Rectal smooth muscle tissue (tissue), 1 donor: Measurements from ENCODE around the gene PLCXD1.

Experiments used
- H3K27ac ChIP-seq: one replicate; pipeline ENCODE4 v1.7.0; 2013; ENCODE audit warnings: low read depth, low read length, inconsistent platforms
- H3K27me3 ChIP-seq: one replicate; pipeline ENCODE4 v1.7.0; 2013; ENCODE audit warnings: low read length; ENCODE audit not compliant: control insufficient read depth, insufficient read depth
- H3K36me3 ChIP-seq: one replicate; pipeline ENCODE4 v1.7.0; 2013; ENCODE audit warnings: low read length; ENCODE audit not compliant: control insufficient read depth, insufficient read depth
- H3K4me1 ChIP-seq: one replicate; pipeline ENCODE4 v1.7.0; 2013; ENCODE audit warnings: low read length; ENCODE audit not compliant: control insufficient read depth, insufficient read depth
- H3K4me3 ChIP-seq: one replicate; pipeline ENCODE4 v1.7.0; 2013; ENCODE audit warnings: low read length
- H3K9ac ChIP-seq: one replicate; pipeline ENCODE4 v1.7.0; 2013; ENCODE audit warnings: low read length

Gene PLCXD1

DNA sequence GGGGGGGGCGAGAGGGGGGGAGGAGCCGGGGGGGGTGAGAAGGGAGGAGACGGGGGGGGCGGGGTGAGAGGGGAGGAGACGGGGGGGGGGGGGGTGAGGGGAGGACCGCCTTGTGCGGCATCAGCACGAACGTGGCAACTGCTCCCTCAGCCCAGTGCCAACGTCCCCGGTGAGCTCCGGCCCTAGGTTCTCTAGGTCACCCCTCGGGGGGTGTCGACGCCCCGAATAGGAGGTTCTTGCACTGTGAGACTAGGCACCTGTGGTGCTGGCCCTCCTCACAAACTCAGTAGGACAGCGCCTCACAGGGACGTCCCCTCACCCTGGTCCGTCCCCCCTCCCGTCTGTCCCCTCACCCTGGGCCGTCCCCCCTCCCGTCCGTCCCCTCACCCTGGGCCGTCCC lies 58.9 kb downstream of the PLCXD1 start:
- H3K4me1 ChIP-seq = no peaks in the 10 kb centered on the region
- H3K36me3 ChIP-seq = peaks cover 2% of the 10 kb centered on the region
- H3K4me3 ChIP-seq = no peak overlapping the region
- no peak overlapping the region for H3K9ac ChIP-seq
- no peaks in the 10 kb centered on the region for H3K27me3 ChIP-seq
- H3K27ac ChIP-seq = no peak overlapping the region

DNA sequence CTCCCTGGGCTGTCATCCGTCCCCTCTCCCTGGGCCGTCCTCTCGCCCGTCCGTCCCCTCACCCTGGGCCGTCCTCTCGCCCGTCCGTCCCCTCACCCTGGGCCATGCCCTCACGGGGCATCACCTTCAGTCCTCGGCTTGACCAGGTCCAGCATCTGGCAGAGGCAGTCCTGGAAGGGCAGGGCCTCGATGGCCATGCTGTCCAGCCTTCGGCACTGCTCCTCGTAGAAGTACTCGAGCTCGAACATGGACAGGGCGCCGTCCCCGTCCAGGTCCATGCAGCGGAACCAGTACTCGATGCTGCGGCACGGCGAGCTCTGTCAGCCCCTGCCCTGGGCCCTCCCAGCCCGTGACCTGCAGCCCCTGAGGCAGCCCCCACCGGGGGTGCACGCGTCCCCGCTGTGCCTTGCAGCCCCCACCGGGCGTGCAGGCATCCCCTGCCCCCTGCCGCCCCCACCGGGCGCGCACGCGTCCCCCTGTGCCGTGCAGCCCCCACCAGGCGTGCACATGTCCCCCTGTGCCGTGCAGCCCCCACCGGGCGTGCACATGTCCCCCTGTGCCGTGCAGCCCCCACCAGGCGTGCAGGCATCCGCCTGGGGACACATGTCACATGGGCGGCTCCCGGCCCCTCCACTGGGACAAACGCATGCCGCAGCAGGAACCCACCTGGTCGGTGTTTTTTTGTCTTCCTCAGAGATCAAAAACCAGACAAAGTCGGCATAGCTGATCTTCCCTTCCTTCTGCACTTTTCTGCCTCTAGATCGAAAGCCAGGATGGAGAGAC lies 59.7 kb downstream of the PLCXD1 start:
- Histone ChIP-seq H3K4me3 (no peak overlapping the region), H3K9ac (no peak overlapping the region), H3K27ac (no peak overlapping the region), H3K36me3 (peaks cover 2% of the 10 kb centered on the region), H3K27me3 (no peaks in the 10 kb centered on the region), H3K4me1 (no peaks in the 10 kb centered on the region)

DNA sequence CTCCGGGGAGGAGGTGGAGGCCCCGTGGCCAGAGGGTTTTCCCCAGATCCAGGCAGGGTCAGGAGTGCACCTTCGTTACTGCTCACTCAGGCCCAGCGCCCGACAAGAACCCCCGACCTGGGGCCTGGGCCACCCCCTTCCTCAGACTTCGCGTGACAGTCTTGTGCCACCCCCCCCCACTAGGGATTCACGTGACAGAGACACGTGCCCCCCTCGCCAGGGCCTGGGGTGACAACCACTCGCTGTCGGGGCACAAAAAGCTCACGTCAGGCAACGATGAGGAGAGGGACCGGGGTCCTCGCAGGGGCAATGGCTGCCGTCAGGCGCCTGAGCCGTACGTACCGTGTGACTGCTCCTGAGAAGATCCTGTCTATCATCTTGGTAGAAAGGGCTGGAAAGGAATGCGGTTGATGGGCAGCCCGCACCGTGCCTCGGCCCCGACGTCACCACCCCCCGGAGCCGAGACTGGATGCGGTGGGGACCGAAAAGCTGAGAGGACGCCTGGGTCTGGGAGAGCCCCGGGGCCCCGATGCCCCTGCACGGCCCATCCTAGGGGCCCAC lies 60.4 kb downstream of the PLCXD1 start:
- Histone ChIP-seq H3K4me3 (no peak overlapping the region), H3K27ac (no peak overlapping the region), H3K36me3 (peaks cover 2% of the 10 kb centered on the region), H3K27me3 (no peaks in the 10 kb centered on the region), H3K9ac (no peak overlapping the region), H3K4me1 (no peaks in the 10 kb centered on the region)

DNA sequence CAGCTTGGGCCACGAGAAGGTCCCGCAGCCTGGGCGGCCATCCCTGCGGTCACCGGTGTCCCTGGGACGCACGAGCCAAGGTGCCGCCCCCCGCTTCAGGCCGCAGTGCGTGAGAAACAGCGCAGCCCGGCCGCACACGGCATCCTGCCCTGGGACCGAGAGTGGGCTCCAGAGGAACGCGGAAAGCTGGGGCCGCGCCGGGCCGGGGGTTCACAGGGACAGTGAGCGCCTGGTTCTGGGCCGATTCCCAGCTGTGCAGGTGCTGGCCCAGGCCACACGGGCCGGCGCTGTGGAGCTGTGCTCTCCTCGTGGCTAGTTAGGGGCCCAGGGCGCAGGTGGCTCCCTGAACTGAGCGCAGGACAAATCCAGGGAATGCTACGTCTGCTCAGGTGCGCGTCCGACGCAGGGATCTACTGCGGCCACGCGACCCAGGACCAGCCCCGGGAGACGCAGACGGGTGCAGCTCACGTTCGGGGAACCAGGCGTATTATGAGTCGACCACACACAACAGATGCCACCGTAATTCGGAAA lies 63.3 kb downstream of the PLCXD1 start:
- no peaks in the 10 kb centered on the region for H3K4me1 ChIP-seq
- H3K27me3 ChIP-seq = no peaks in the 10 kb centered on the region
- peaks cover 2% of the 10 kb centered on the region for H3K36me3 ChIP-seq
- no peak overlapping the region for H3K4me3 ChIP-seq
- H3K9ac ChIP-seq = no peak overlapping the region
- H3K27ac ChIP-seq = no peak overlapping the region

DNA sequence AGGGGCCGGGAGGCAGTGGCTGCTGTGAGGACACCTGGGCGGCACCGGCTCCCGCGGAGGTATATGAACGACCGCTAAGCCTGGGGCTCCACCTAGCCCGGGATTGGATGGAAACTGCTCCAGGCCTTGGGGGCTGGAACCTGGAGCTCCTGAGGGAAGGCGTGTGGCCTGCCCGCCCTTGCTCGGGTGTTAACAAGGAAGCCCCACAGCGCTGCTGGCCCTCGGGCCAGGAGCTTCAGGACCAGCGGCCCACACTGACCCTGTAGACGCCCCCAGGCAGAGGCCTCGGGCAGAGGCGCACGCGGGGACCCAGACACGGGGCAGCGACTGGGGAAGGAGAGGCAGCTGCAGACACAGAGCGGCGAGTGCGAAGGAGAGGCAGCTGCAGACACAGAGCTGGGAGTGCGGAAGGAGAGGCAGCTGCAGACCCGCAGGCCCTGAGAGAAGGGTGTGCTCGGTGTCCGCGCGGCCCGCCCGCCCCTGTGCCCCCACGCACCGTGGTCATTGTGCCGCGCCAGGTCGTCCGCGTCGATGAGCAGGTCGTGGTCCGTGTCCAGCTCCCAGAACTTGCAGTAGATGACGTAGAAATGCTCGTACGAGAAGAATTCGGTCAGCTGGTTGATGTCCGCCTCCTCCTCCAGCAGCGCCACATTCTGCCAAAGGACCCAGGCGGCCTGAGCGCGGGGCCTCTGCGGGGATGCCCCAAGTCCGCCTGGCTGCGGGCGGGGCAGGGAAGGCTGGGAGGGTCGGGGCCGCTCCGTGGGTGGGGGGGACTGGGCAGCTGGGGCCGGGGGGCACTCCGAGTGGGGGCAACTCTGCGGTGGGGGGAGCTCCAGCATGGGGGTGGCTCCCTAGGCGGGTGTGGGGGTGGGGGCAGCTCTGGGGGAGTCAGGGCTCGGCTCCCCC lies 64.1 kb downstream of the PLCXD1 start:
- Histone ChIP-seq H3K27me3 (no peaks in the 10 kb centered on the region), H3K36me3 (peaks cover 2% of the 10 kb centered on the region), H3K4me1 (no peaks in the 10 kb centered on the region), H3K4me3 (no peak overlapping the region), H3K27ac (no peak overlapping the region), H3K9ac (no peak overlapping the region)

DNA sequence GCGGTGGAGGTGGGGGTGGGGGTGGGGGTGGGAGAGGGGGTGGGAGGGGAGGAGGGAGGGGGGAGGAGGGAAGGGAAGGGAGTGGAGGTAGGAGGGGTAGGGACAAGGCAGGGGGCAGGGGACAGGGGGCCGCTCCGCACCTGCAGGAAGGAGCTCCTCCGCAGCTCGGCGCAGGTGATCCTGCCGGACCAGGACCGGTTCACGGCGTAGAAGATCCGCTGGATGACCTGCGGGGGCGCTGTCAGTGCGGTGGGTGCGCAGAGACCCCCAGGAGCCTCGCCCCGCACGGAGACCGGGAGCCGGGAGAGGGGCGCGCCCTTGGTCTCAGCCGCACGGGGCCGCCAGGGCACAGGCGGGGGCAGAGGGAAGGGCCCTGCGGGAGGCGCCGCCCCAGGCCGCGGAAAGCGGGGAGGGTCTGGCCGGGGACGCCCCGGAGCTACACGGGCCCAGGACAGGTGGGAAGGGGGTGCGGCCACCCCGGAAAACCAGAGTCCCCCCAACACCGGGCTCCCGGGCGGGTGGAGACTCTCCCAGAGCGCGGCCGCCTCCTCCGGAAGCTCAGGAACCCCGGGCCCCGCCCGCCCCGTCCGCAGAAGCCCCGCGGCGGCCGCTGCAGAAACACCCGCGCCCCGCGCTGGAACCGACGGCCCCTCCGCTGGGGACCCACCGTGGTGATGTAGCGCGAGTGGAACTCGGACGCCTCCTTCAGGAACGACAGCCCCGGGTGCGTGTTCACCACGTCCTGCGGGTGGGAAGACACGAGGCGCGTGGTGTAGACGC lies 65.0 kb downstream of the PLCXD1 start:
- Histone ChIP-seq H3K27me3 (no peaks in the 10 kb centered on the region), H3K4me3 (no peak overlapping the region), H3K9ac (no peak overlapping the region), H3K36me3 (peaks cover 2% of the 10 kb centered on the region), H3K4me1 (no peaks in the 10 kb centered on the region), H3K27ac (no peak overlapping the region)

DNA sequence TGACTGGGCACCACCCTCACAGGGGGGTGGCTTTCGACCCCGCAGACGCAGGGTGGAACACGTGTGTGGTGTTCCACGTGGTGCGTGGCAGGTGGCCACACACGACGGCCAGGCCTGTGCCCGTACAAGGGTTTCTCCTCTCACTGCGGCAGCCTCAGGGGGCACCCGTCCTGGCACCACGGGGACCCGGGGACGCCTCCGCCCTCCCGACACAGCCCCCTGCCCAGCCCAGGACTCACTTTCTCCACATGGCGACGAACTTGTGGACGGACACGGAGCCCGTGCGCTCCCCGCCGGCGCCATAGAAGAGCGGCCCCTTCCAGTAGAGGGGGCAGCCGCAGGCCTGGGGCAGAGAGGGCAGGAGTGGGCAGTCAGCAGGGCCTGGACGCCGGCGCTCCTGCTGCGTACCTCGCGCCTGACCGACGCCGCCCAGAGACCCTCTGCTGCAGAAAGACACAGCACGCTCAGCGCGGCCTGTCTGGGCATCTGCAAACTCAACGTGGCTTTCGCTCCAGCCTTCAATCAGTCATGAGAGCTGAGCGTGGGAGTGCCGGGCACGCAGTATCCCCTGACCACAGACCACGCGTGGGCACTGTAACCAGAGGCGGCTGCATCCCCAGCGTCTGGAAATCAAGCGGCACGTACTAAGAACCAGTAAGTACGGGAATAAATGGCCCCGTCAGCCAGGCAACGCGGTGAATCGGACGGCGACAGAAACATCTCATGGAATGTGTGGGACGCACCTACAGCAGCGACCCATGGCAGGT lies 66.4 kb downstream of the PLCXD1 start:
- peaks cover 2% of the 10 kb centered on the region for H3K36me3 ChIP-seq
- no peaks in the 10 kb centered on the region for H3K27me3 ChIP-seq
- H3K9ac ChIP-seq = no peak overlapping the region
- H3K27ac ChIP-seq = no peak overlapping the region
- no peak overlapping the region for H3K4me3 ChIP-seq
- no peaks in the 10 kb centered on the region for H3K4me1 ChIP-seq

DNA sequence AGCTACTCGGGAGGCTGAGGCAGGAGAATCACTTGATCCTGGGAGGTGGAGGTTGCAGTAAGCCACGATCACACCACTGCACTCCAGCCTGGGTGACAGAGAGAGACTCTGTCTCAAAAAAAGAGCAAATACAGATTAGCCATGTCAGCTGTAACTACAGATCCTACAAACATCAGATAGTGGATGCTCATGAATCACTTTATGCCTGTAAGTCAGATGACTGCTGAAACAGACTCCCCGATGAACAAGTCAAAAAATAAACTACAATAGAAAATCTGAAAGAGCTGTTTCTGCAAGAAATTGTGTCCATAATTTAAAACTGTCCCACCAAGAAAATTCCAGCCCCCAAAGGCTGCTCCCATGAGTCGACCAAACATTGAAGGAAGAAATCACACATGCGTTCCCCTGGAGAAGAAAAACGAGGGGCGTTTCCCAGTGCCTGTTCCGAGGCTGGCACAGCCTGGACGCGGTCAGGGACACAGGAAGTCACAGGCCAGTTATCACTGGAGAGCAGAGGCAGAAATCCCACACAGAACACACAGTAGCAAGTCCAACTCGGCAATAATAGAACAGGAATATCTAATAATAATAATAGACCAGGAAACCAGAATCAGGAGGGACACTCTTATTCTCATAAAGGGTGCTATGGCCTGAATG lies 67.4 kb downstream of the PLCXD1 start:
- peaks cover 2% of the 10 kb centered on the region for H3K36me3 ChIP-seq
- no peaks in the 10 kb centered on the region for H3K27me3 ChIP-seq
- H3K27ac ChIP-seq = no peak overlapping the region
- no peak overlapping the region for H3K9ac ChIP-seq
- no peak overlapping the region for H3K4me3 ChIP-seq
- no peaks in the 10 kb centered on the region for H3K4me1 ChIP-seq

DNA sequence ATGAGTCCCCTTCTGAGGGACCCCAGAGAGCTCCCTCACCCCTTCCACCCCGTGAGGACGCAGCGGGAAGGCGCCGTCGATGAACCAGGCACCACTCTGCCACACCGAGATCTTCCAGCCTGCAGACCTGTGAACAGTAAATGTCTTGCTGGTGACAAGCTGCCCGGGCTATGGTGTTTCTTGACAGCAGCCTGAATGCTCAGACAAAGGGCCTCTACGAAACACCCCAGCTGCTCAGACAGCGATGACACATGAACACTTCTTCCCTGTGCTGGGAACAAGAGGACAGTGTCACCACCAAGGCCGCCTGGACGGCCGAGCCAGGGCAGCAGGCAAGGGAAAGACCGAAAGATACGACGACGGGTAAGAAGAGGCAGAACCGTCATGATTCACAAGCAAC lies 68.0 kb downstream of the PLCXD1 start:
- no peaks in the 10 kb centered on the region for H3K4me1 ChIP-seq
- H3K9ac ChIP-seq = no peak overlapping the region
- no peak overlapping the region for H3K4me3 ChIP-seq
- no peaks in the 10 kb centered on the region for H3K27me3 ChIP-seq
- H3K36me3 ChIP-seq = peaks cover 2% of the 10 kb centered on the region
- H3K27ac ChIP-seq = no peak overlapping the region

DNA sequence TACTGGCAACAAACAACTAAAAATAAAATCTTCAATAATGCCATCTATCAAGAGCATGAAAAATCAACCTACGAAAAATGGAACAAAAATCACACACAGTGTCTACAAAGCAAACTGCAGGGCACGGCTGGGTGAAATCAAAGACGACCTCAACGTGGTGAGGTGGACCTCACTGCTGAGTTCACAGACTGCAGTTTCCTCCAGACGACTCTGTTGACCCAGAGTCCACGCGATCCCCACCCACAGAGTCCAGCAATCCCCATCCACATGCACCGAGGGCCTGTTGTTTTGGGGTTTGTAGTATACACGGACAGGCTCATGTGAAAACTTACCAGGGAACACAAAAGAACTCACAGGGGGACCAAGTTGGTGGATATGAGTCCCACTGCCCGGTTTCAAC lies 68.5 kb downstream of the PLCXD1 start:
- no peaks in the 10 kb centered on the region for H3K4me1 ChIP-seq
- H3K27me3 ChIP-seq = no peaks in the 10 kb centered on the region
- no peaks in the 10 kb centered on the region for H3K36me3 ChIP-seq
- H3K9ac ChIP-seq = no peak overlapping the region
- no peak overlapping the region for H3K27ac ChIP-seq
- H3K4me3 ChIP-seq = no peak overlapping the region

DNA sequence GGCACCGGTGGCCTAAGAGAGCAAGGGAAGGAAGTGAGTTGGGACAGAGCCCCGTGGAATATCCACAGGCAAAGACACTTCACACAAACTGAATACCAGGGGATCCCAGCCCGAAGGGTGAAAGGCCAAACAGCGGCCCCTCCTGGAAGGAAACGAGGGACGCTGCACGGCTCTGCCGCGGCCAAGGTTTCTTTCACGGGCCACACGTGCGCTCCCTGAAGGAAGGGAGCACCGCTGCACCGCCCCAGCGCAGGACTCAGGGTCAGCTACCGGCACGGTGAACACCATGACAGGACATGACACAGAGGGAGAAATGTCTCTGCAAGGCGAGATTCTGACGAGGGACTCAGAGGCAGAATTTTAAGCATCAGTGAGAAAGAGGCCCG lies 69.0 kb downstream of the PLCXD1 start:
- Histone ChIP-seq H3K27ac (no peak overlapping the region), H3K9ac (no peak overlapping the region), H3K4me3 (no peak overlapping the region), H3K4me1 (no peaks in the 10 kb centered on the region), H3K36me3 (no peaks in the 10 kb centered on the region), H3K27me3 (no peaks in the 10 kb centered on the region)
